Gastroesophageal sphincter (tissue), 4 donors: Measurements from ENCODE around the gene ELL2. TPM values are rescaled to one million over a fixed set of nuclear protein-coding genes. Genes with fewer than 3 reads are reported as not detected.

Source experiments
- ATAC-seq: fragments of 150-250 bp; one replicate; pipeline ENCODE4 v1.9.1; 2016; ENCODE audit warnings: mild to moderate bottlenecking, moderate library complexity
- H3K27ac ChIP-seq, 4 donors: fragments of 200-600 bp; sonication (generic) in 3 of 4; 1 replicate in 3 of 4; 2 replicates in 1 of 4; pipeline ENCODE4 v1.5.1; 2016 to 2019
- H3K27me3 ChIP-seq: fragments of 200-600 bp; sonication (generic); one replicate; pipeline ENCODE4 v1.5.1; 2019
- H3K36me3 ChIP-seq, 2 donors: fragments of 200-600 bp; sonication (generic); one replicate each; pipeline ENCODE4 v1.5.1; 2019; ENCODE audit warnings: control low read depth in 1 of 2
- H3K4me1 ChIP-seq, 3 donors: fragments of 200-600 bp; sonication (generic); 1 replicate in 2 of 3; 2 replicates in 1 of 3; pipeline ENCODE4 v1.5.1; 2016 to 2019; ENCODE audit warnings: control low read depth in 2 of 3
- H3K4me3 ChIP-seq, 2 donors: fragments of 200-600 bp; sonication (generic); one replicate each; pipeline ENCODE4 v1.5.1; 2019; ENCODE audit warnings: mild to moderate bottlenecking in 1 of 2, moderate library complexity in 1 of 2
- H3K9me3 ChIP-seq, 3 donors: fragments of 200-600 bp; sonication (generic); one replicate each; pipeline ENCODE4 v1.5.1; 2017 to 2019; ENCODE audit warnings: control low read depth in 2 of 3
- EP300 ChIP-seq: sonication (generic); formaldehyde crosslinking; IDR thresholded peaks from one replicate; pipeline ENCODE4 v1.6.1; 2017; ENCODE audit warnings: antibody characterized with exemption, mild to moderate bottlenecking
- POLR2A ChIP-seq, 2 donors: fragments of 450-650 bp; IDR thresholded peaks; one replicate each; pipeline ENCODE4 v1.6.1; 2017; ENCODE audit warnings: antibody characterized with exemption in 2 of 2, mild to moderate bottlenecking in 2 of 2, moderate library complexity in 1 of 2
- POLR2AphosphoS5 ChIP-seq: sonication (generic); formaldehyde crosslinking; IDR thresholded peaks from one replicate; pipeline ENCODE4 v1.6.1; 2017; ENCODE audit warnings: antibody characterized with exemption
- WGBS, 2 donors: methylation state at CpG; one replicate each; pipeline ENCODE4 v1.1.5; 2018; ENCODE audit warnings: low coverage in 1 of 2; 5-methylcytosine and 5-hydroxymethylcytosine counted together
- total RNA-seq, 4 donors: library from RNA; depleted of rRNA; stranded (reverse); fragments of >200 nt; gene quantifications; one replicate each; pipeline ENCODE4 v1.1.0, GENCODE V29; 2016
- TF ChIP-seq, protein P1 (sequence below), 4 experiments: fragments of 200-600 bp in 2 of 4; fragments of 450-650 bp in 2 of 4; sonication (generic) in 1 of 4; IDR thresholded peaks; one replicate each; pipeline ENCODE4 v1.5.1; 2017 to 2019; ENCODE audit warnings: antibody characterized with exemption in 4 of 4, mild to moderate bottlenecking in 2 of 4, moderate library complexity in 2 of 4

The ELL2 gene
- total RNA-seq, 4 donors from 2014 or later: 38.4 to 117 (median 59.3) TPM

DNA sequence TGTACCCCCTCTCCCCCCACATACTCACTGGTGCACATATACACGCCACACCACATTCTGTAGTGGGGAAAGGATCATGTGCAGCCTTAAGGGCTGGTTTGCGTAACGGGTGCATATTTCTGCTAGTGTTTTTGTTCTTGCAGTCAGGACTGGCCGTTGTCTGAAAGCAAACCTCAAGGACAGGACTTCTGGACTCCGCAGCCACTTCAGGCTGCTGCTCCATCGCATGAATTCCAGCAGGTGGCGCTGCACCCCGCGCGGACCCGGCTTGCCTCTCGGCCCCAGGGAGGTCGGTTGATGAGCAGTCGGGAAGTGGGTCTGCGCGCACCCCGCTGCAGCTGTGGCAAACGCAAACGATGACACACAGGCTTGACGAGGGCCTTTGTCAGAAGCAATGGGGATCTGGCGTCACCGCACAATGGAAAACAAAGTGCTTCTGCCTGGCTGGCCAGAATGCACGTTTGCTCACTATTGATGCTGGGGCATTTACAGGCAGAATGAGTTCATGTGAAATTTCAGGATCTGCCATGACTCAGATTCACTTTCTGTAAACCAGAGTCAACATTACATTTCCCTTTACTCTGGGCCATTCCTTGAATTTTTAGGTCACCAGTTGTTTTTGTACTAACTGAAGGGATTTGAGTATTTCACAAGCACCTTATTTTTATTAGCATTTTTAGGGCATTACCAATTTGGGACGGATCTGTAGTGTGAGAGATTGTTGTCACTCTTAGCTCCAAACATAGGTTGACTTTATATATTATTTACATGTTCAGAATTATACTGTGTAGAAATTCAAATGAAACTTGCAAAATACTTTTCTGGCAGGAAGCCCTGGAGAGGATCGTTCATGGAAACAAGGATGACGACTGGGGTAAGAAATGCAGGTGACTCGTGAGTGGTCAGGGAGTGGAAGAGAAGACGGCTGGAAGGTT is 102.7 kb downstream of the ELL2 start:
- no peaks in the 10 kb centered on the region for H3K27me3 ChIP-seq
- H3K9me3 ChIP-seq: no peaks in the 10 kb centered on the region
- H3K4me1 ChIP-seq: peaks cover 5 to 55% (median 16%) of the 10 kb centered on the region in 3 donors
- H3K27ac ChIP-seq: peak overlapping the region; percentile 83 to 95 (median 88)
- peak; percentile 81 for ATAC-seq
- TF ChIP-seq POLR2A (IDR thresholded peaks at IDR 0.05) (no peak), POLR2AphosphoS5 (peak; percentile 97), EP300 (peak; percentile 14)
- TF ChIP-seq, protein P1, sequence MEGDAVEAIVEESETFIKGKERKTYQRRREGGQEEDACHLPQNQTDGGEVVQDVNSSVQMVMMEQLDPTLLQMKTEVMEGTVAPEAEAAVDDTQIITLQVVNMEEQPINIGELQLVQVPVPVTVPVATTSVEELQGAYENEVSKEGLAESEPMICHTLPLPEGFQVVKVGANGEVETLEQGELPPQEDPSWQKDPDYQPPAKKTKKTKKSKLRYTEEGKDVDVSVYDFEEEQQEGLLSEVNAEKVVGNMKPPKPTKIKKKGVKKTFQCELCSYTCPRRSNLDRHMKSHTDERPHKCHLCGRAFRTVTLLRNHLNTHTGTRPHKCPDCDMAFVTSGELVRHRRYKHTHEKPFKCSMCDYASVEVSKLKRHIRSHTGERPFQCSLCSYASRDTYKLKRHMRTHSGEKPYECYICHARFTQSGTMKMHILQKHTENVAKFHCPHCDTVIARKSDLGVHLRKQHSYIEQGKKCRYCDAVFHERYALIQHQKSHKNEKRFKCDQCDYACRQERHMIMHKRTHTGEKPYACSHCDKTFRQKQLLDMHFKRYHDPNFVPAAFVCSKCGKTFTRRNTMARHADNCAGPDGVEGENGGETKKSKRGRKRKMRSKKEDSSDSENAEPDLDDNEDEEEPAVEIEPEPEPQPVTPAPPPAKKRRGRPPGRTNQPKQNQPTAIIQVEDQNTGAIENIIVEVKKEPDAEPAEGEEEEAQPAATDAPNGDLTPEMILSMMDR (IDR thresholded peaks at IDR 0.05): peak; percentile 97 to 100 (median 98)
- H3K36me3 ChIP-seq: no peaks in the 10 kb centered on the region
- WGBS, 2 donors: 19 to 21% methylated on average over 3 to 8 of the region's 28 CpGs
- H3K4me3 ChIP-seq: peak overlapping the region; percentile 10 to 41

DNA sequence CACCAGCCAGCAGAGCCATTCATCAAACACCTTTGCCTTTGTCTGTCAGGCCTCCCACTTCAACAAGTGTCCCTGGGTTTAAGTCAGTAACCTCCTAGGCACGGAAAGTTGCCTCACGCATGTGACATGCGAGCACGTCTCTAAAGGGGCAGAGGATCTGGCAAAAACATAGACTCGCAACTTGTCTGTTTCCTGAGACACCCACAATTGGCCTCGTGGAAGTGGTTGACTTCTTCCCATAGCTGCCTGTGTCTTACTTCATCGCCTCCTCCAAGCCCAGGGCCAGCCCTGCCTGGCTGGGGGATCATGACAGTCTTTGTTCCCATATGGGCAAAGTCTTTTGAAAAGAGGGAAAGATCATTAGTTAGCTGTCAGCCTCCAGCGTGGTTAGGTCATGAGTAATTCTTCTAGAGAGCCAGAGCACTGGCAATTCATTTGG is 103.6 kb downstream of the ELL2 start:
- Histone ChIP-seq H3K27ac (peak overlapping the region; percentile 83 to 95 (median 88)), H3K4me1 (peaks cover 5 to 50% (median 16%) of the 10 kb centered on the region in 3 donors)
- 65 to 67% methylated on average over 2 of the region's 8 CpGs for WGBS, 2 donors

DNA sequence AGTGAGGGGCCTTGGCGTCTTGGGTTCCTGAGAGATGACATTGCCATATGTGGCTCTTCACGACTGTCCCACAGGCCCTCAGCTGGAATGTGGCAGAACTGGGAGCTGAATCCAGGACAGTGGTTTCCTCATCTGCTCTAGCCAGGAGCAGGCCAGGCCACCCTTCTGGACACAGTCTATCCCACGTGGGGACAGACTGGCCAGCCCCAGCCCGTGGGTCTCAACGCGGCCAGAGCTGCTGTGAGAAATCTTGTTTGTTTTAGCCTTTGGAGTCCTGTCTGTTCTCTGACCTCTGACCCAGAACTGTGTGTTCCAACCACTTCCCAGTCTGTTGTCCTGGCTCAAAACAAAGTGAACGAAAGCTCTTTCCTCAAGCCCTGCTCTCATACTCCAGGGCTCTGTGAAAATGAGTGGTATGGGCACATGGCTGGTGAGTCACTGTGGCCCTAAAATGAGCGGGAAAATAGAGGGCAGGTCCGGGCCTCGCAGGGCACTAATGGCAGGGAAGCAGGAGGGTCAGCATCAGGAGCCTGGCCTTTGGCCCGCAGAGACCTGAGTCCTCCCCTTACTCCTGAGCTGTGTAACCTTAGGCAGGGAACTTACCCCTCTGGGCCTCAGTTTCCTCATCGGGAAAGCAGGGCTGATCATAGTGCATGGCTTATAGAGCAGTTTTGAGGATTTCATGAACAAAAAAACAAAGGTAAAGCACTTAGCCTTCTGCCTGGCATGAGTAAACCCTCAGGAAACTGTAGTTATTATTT is 104.3 kb downstream of the ELL2 start:
- Histone ChIP-seq H3K4me3 (no peak overlapping the region), H3K36me3 (no peaks in the 10 kb centered on the region), H3K27ac (peak overlapping the region; percentile 83 to 95 (median 88)), H3K9me3 (no peaks in the 10 kb centered on the region), H3K27me3 (no peaks in the 10 kb centered on the region), H3K4me1 (peaks cover 5 to 44% (median 16%) of the 10 kb centered on the region in 3 donors)
- WGBS, 2 donors: 59 to 70% methylated on average over 2 to 4 of the region's 12 CpGs
- TF ChIP-seq EP300 (peak; percentile 39), POLR2A (IDR thresholded peaks at IDR 0.05) (no peak), POLR2AphosphoS5 (peak; percentile 96)
- TF ChIP-seq, protein P1 (IDR thresholded peaks at IDR 0.05): no peak
- ATAC-seq: peak; percentile 67

More for the DNA sequence above, 103.6 kb downstream of the ELL2 start:
- TF ChIP-seq, protein P1 (IDR thresholded peaks at IDR 0.05): no peak
- TF ChIP-seq POLR2A (IDR thresholded peaks at IDR 0.05) (no peak), EP300 (no peak), POLR2AphosphoS5 (peak; percentile 75)
- H3K4me3 ChIP-seq: no peak overlapping the region
- H3K36me3 ChIP-seq: no peaks in the 10 kb centered on the region
- peak; percentile 64 for ATAC-seq
- H3K27me3 ChIP-seq: no peaks in the 10 kb centered on the region
- H3K9me3 ChIP-seq: no peaks in the 10 kb centered on the region

DNA sequence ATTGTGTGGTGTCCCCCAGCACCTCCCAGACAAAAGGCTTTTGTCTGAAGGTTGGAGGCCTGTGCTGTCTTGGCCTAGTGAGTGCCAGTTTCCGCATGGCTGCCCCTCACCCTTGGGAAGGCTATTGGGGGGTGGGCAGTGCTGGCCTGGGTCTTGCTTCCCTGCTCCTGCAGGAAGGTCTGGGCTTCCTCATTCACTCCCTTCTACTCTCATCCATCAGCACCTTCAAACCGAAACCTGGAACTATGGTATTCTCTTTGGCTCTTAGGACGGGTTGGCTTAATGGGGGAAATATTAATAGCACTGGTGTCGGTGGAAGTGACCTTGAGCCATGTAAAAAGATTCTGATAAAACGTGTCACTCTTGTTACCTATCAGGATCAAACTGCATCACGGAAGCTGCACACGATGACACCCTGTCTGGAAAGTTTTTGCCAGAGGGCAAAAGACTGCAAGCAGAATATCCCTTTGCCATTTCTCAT is 105.1 kb downstream of the ELL2 start:
- Histone ChIP-seq H3K4me1 (peaks cover 5 to 44% (median 16%) of the 10 kb centered on the region in 3 donors), H3K4me3 (no peak overlapping the region), H3K9me3 (no peaks in the 10 kb centered on the region), H3K27me3 (no peaks in the 10 kb centered on the region), H3K36me3 (no peaks in the 10 kb centered on the region), H3K27ac (peak overlapping the region in 3 of 4 donors; percentile 61 to 85 (median 83))
- 81 to 90% methylated on average over 3 to 7 of the region's 7 CpGs for WGBS, 2 donors
- TF ChIP-seq POLR2A (IDR thresholded peaks at IDR 0.05) (no peak), EP300 (no peak), POLR2AphosphoS5 (no peak)
- TF ChIP-seq, protein P1 (IDR thresholded peaks at IDR 0.05): no peak
- no peak for ATAC-seq
